Measurements from ENCODE around the gene SPRY2.

Gene SPRY2

DNA sequence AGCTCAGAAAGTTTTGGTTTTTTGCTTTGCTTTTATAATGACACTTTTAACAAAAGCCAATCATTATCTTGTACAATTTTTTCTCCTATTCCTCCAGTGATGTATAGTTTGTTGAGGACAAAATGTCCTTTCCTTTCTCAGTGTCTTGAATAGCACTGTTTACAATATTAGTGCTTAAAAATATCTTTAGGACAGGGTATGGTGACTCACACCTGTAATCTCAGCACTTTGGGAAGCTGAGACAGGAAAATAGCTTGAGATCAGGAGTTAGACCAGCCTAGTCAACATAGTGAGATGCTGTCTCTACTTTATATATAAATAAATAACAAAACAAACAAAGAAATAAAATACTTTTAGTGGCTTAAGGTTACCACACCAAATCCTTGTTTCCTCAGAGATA lies 41.9 kb downstream of the SPRY2 start:
- Histone ChIP-seq H3K4me2 (ENCODE audit: low read length) (no peak overlapping the region), H3K4me1 (ENCODE audit: low read length) (peaks cover 19% of the 10 kb centered on the region)
- TF ChIP-seq, protein P1, sequence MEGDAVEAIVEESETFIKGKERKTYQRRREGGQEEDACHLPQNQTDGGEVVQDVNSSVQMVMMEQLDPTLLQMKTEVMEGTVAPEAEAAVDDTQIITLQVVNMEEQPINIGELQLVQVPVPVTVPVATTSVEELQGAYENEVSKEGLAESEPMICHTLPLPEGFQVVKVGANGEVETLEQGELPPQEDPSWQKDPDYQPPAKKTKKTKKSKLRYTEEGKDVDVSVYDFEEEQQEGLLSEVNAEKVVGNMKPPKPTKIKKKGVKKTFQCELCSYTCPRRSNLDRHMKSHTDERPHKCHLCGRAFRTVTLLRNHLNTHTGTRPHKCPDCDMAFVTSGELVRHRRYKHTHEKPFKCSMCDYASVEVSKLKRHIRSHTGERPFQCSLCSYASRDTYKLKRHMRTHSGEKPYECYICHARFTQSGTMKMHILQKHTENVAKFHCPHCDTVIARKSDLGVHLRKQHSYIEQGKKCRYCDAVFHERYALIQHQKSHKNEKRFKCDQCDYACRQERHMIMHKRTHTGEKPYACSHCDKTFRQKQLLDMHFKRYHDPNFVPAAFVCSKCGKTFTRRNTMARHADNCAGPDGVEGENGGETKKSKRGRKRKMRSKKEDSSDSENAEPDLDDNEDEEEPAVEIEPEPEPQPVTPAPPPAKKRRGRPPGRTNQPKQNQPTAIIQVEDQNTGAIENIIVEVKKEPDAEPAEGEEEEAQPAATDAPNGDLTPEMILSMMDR (IDR thresholded peaks at IDR 0.05; ENCODE audit: low read depth, low read length), result no peak
- TF ChIP-seq EZH2phosphoT487 (IDR thresholded peaks at IDR 0.05; ENCODE audit: low read depth), result no peak

DNA sequence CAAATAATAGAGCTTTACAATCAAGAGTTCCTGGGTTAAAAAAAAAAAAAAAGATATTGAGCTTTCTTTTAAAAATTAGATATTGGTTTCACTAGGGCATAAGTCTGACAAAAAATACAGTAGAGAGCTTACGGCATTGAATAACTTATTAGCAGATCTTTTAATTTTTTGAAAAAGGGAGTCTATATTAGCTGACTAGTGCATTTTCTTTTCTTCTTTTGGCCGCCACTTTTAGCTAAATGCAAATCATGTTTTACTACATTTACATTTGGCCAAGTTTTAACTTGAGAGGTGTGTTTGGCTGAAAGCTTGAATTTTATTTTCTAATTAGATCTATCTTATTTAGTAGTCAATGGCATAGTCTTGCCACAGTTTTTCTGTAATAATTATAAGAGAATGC lies 43.4 kb downstream of the SPRY2 start:
- Histone ChIP-seq H3K9me3 (ENCODE audit: insufficient read depth, low read length) (no peaks in the 10 kb centered on the region), H4K20me1 (ENCODE audit: insufficient read depth, low read length) (no peaks in the 10 kb centered on the region), H3K27ac (ENCODE audit: low read length) (no peak overlapping the region), H3K27me3 (ENCODE audit: low read depth, low read length) (no peaks in the 10 kb centered on the region), H3K4me1 (ENCODE audit: low read length) (peaks cover 21% of the 10 kb centered on the region), H3K9ac (ENCODE audit: low read length) (no peak overlapping the region), H3K36me3 (replicated peaks; ENCODE audit: low read depth, low read length) (no peaks in the 10 kb centered on the region), H3K4me3 (ENCODE audit: low read length) (no peak overlapping the region), H2AFZ (ENCODE audit: low read depth, low read length) (no peak overlapping the region), H3K4me2 (ENCODE audit: low read length) (no peak overlapping the region), H3K79me2 (ENCODE audit: low read length) (no peaks in the 10 kb centered on the region)
- no peak for TF ChIP-seq EZH2phosphoT487 (IDR thresholded peaks at IDR 0.05; ENCODE audit: low read depth)
- TF ChIP-seq, protein P1 (IDR thresholded peaks at IDR 0.05; ENCODE audit: low read depth, low read length), result no peak

More for the DNA sequence above, 41.9 kb downstream of the SPRY2 start:
- no peaks in the 10 kb centered on the region for H3K9me3 ChIP-seq (ENCODE audit: insufficient read depth, low read length)
- no peaks in the 10 kb centered on the region for H3K79me2 ChIP-seq (ENCODE audit: low read length)
- no peaks in the 10 kb centered on the region for H3K36me3 ChIP-seq (replicated peaks; ENCODE audit: low read depth, low read length)
- no peak overlapping the region for H3K9ac ChIP-seq (ENCODE audit: low read length)
- no peak overlapping the region for H3K4me3 ChIP-seq (ENCODE audit: low read length)
- H2AFZ ChIP-seq (ENCODE audit: low read depth, low read length), result no peak overlapping the region
- no peaks in the 10 kb centered on the region for H3K27me3 ChIP-seq (ENCODE audit: low read depth, low read length)
- H4K20me1 ChIP-seq (ENCODE audit: insufficient read depth, low read length), result no peaks in the 10 kb centered on the region
- no peak overlapping the region for H3K27ac ChIP-seq (ENCODE audit: low read length)

DNA sequence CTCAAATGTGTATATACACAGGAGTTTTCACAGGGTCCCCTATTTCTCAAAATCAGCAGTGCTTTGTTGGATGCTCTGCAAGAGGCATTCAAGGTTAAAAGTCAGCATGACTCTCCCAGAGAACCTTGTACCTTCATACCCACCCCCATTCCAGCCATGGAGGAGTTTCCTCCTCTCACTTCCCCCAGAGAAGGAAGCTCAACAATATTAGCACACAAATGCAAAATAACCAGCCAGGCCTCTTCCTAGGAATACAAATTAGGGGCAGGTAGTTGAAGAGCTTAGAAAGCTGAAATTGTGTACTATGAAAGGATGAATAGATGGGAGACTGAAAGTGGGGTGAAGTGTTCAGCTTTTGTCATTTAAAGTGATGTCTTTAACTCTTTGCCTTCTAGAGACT lies 43.8 kb downstream of the SPRY2 start:
- Histone ChIP-seq H3K9ac (ENCODE audit: low read length) (no peak overlapping the region), H3K9me3 (ENCODE audit: insufficient read depth, low read length) (no peaks in the 10 kb centered on the region), H2AFZ (ENCODE audit: low read depth, low read length) (no peak overlapping the region), H3K4me1 (ENCODE audit: low read length) (peaks cover 21% of the 10 kb centered on the region), H3K27me3 (ENCODE audit: low read depth, low read length) (no peaks in the 10 kb centered on the region), H3K36me3 (replicated peaks; ENCODE audit: low read depth, low read length) (no peaks in the 10 kb centered on the region), H3K4me2 (ENCODE audit: low read length) (no peak overlapping the region), H3K27ac (ENCODE audit: low read length) (no peak overlapping the region), H4K20me1 (ENCODE audit: insufficient read depth, low read length) (no peaks in the 10 kb centered on the region), H3K4me3 (ENCODE audit: low read length) (no peak overlapping the region), H3K79me2 (ENCODE audit: low read length) (no peaks in the 10 kb centered on the region)
- no peak for TF ChIP-seq EZH2phosphoT487 (IDR thresholded peaks at IDR 0.05; ENCODE audit: low read depth)
- TF ChIP-seq, protein P1 (IDR thresholded peaks at IDR 0.05; ENCODE audit: low read depth, low read length), result no peak

DNA sequence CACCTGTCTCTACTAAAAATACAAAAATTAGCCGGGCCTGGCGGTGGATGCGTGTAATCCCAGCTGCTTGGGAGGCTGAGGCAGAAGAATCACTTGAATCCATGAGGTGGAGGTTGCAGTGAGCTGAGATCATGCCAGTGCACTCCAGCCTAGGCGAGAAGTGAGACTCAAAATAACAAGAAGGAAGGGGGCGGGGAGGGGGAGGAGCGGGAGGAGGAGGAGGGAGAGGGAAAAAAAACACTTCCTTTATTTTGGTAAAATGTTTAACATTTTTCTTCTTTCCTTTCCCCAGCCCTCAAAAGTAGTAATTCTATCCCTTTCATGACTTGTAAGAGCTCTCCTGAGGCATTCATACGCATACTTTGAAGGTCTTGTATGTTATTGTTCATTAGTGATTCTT lies 44.3 kb downstream of the SPRY2 start:
- H3K9me3 ChIP-seq (ENCODE audit: insufficient read depth, low read length), result no peaks in the 10 kb centered on the region
- no peaks in the 10 kb centered on the region for H3K27me3 ChIP-seq (ENCODE audit: low read depth, low read length)
- TF ChIP-seq, protein P1 (IDR thresholded peaks at IDR 0.05; ENCODE audit: low read depth, low read length), result no peak
- TF ChIP-seq EZH2phosphoT487 (IDR thresholded peaks at IDR 0.05; ENCODE audit: low read depth), result no peak
- no peak overlapping the region for H3K4me2 ChIP-seq (ENCODE audit: low read length)
- no peaks in the 10 kb centered on the region for H3K79me2 ChIP-seq (ENCODE audit: low read length)
- no peak overlapping the region for H3K27ac ChIP-seq (ENCODE audit: low read length)
- H3K4me3 ChIP-seq (ENCODE audit: low read length), result no peak overlapping the region
- peaks cover 21% of the 10 kb centered on the region for H3K4me1 ChIP-seq (ENCODE audit: low read length)
- no peaks in the 10 kb centered on the region for H3K36me3 ChIP-seq (replicated peaks; ENCODE audit: low read depth, low read length)
- no peak overlapping the region for H2AFZ ChIP-seq (ENCODE audit: low read depth, low read length)
- no peaks in the 10 kb centered on the region for H4K20me1 ChIP-seq (ENCODE audit: insufficient read depth, low read length)
- no peak overlapping the region for H3K9ac ChIP-seq (ENCODE audit: low read length)

Measured in OCI-LY3 (cell line).